Measurements from ENCODE around the gene SEPTIN8. TPM values are rescaled to one million over a fixed set of nuclear protein-coding genes. Genes with fewer than 3 reads are reported as not detected.

The SEPTIN8 gene
- total RNA-seq, 5 donors from 2014 or later (not counting 1 experiment from before 2014, with no cell fraction given), result 6.6 to 12.4 (median 11.0) TPM

- Histone ChIP-seq H3K4me3 (ENCODE audit: control insufficient read depth in 1 of 2, extremely low read depth in 1 of 2, low read length in 1 of 2) (no peak overlapping the region), H3K36me3 (ENCODE audit: control insufficient read depth in 2 of 2, extremely low read depth in 1 of 2, insufficient read depth in 1 of 2, low read length in 1 of 2) (peaks cover 0 to 28% of the 10 kb centered on the region in 2 donors), H3K9me3 (no peaks in the 10 kb centered on the region), H3K27me3 (replicated peaks in 1 of 2; ENCODE audit: control insufficient read depth in 2 of 2, extremely low read depth in 1 of 2, insufficient read depth in 2 of 2, low read length in 1 of 2) (no peaks in the 10 kb centered on the region), H3K27ac (ENCODE audit: low read length) (no peak overlapping the region), H3K4me1 (ENCODE audit: control insufficient read depth in 1 of 2, extremely low read depth in 1 of 2, insufficient read depth in 2 of 2, low read length in 2 of 2) (no peaks in the 10 kb centered on the region)
- DNase-seq (no peak), ATAC-seq (replicated peaks in 1 of 4) (no peak)
- no peaks in the 10 kb centered on the region for H3K27me3 Mint-ChIP-seq
- no peaks in the 10 kb centered on the region for H3K4me1 Mint-ChIP-seq
- ChIA-PET POLR2A (no interaction called here), CTCF (interaction anchor here (0.7 to 1.2 kb wide), 2 partner anchors 11 to 19 kb away, joined by 3 to 4 read pairs; no protein-coding TSS in a partner anchor)
- H3K4me3 Mint-ChIP-seq, result no peak overlapping the region
- H3K27ac Mint-ChIP-seq, result no peak overlapping the region
- H3K9me3 Mint-ChIP-seq, result no peaks in the 10 kb centered on the region
- no CpG with 5 or more reads among the region's 1 CpG for WGBS (ENCODE audit: insufficient coverage)
- H3K36me3 Mint-ChIP-seq, result peaks cover 43% of the 10 kb centered on the region
Measured at GRCh38 chr5:132704875-132705274, 72.2 kb downstream of the SEPTIN8 start.

Other genes with a start within 250 kb of the SEPTIN8 start
- 1 to 10 TPM in 1 of 5 donors, not detected in 4; 1.2 TPM for gene IL5, start 233.7 kb downstream of the SEPTIN8 start, total RNA-seq
- gene RAD50, start 220.3 kb downstream of the SEPTIN8 start, total RNA-seq, result 10 to 100 TPM; 19.7 to 33.7 (median 28.5) TPM
- 1 to 10 TPM in 1 of 5 donors, under 1 TPM in 4; 0.30 to 1.9 (median 0.44) TPM for gene IL13, start 119.1 kb downstream of the SEPTIN8 start, total RNA-seq
- gene IL4, start 103.2 kb downstream of the SEPTIN8 start, total RNA-seq, result under 1 TPM in 1 of 5 donors, not detected in 4; 0.85 TPM
- gene KIF3A, start 39.7 kb downstream of the SEPTIN8 start, total RNA-seq, result 10 to 100 TPM; 13.8 to 15.9 (median 15.2) TPM
- gene CCNI2, start 29.8 kb downstream of the SEPTIN8 start, total RNA-seq, result 10 to 100 TPM in 3 of 5 donors, 1 to 10 TPM in 2; 5.8 to 13.8 (median 11.0) TPM
- not detected for gene SOWAHA, start 36.1 kb upstream of the SEPTIN8 start, total RNA-seq
- gene SHROOM1, start 53.4 kb upstream of the SEPTIN8 start, total RNA-seq, result 1 to 10 TPM in 1 of 5 donors, under 1 TPM in 2, not detected in 2; 0.35 to 1.1 (median 0.62) TPM
- gene GDF9, start 89.2 kb upstream of the SEPTIN8 start, total RNA-seq, result 1 to 10 TPM in 2 of 5 donors, under 1 TPM in 3; 0.63 to 1.9 (median 0.92) TPM
- gene UQCRQ, start 89.4 kb upstream of the SEPTIN8 start, total RNA-seq, result 100 to 1,000 TPM; 119 to 139 (median 132) TPM
- 1 to 10 TPM; 1.3 to 6.2 (median 3.7) TPM for gene LEAP2, start 96.4 kb upstream of the SEPTIN8 start, total RNA-seq
- gene AFF4, start 186.4 kb upstream of the SEPTIN8 start, total RNA-seq, result 10 to 100 TPM; 44.2 to 74.1 (median 53.0) TPM
- 10 to 100 TPM; 15.6 to 19.5 (median 16.3) TPM for gene ZCCHC10, start 249.3 kb upstream of the SEPTIN8 start, total RNA-seq